AG09319 (cell line): ENCODE data around the gene ZBTB20.

Experiments used
- DNase-seq: peaks from one replicate; pipeline ENCODE4 v3.0.0-alpha.2; 2010; ENCODE audit warnings: low read depth; ENCODE audit errors: extremely low read depth
- CTCF ChIP-seq: IDR thresholded peaks from 2 replicates; pipeline ENCODE4 v1.5.1; 2011; ENCODE audit warnings: low read depth, mild to moderate bottlenecking, inconsistent platforms, low read length, moderate library complexity

ZBTB20 gene

GRCh38 chr3:115141033-115141757 lies 5.9 kb downstream of the ZBTB20 start:
- TF ChIP-seq CTCF, result no peak
- DNase-seq, result no peak

DNA sequence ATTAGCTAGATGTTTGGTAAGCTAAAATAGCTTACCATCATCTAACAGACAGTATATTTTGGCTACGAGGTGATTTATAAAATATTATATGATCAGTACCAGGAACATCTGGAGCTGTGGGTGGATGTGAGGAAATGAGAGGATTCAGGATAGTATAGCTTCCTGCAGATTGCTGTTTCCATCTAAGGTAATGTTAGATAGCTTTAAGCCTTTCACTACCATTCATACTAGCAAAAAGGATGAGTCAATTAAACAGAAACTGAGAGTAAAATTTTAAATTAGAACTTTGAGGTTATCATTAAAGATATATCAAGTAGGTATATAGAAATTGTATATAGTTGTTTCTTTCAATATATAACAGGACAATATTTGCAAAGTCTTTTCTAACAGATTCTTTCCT lies 8.0 kb downstream of the ZBTB20 start:
- no peak for TF ChIP-seq CTCF

GRCh38 chr3:115134648-115135347 lies 12.3 kb downstream of the ZBTB20 start:
- no peak for TF ChIP-seq CTCF
- no peak for DNase-seq

More for the DNA sequence above, 8.0 kb downstream of the ZBTB20 start:
- DNase-seq, result no peak

DNA sequence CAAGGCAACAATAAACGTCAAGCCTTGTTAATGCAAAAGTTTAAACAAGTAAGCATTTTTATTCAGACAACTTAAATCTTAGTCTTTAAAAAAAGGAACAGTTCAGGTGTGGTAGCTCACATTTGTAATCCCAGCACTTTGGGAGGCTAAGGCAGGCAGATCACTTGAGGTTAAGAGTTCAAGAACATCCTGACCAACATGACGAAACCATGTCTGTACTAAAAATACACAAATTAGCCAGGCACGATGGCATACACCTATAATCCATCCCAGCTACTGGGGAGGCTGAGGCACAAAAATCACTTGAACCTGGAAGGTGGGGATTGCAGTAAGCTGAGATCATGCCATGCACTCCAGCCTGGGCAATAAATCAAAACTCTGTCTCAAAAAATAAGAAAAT lies 19.9 kb downstream of the ZBTB20 start:
- no peak for TF ChIP-seq CTCF
- DNase-seq, result no peak

DNA sequence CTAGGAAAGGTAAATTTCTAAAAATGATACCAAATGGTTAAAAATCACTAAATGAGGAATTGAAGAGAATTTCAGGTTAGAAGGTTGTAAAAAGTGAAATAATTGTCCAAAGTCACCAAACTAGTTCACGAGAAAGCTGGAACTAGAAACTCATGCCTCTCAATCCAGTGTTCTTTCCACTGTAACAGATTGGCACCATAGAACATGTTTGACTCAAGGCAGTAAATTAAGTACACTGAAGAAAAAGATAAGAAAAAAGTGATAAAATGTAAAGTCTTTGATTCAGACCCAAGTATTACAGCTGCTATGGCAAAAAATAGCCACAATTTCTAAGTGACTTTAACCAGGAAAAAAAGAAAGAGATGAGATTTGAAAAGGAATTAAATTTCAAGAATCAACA lies 26.5 kb downstream of the ZBTB20 start:
- DNase-seq, result no peak
- no peak for TF ChIP-seq CTCF

DNA sequence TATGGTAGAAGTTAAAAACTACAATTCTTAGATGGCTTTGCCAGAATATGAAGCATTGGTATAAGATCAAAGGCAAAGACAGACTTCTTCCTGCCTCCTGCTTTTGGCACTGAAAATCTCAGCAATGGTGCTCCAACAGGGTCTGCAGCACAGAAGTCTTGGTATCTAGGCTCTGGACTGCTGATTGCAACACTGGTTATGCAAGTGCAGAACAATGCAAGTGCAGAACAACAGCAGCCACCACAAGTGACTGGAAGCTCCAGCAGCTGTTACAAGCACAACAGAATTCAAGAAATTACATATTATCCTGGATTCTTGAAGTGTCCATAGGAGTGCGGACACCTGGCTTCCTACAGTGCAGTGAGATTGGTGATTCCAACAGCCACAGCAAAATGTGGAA lies 33.7 kb downstream of the ZBTB20 start:
- no peak for TF ChIP-seq CTCF
- no peak for DNase-seq

GRCh38 chr3:115111632-115112031 lies 35.5 kb downstream of the ZBTB20 start:
- DNase-seq, result no peak
- no peak for TF ChIP-seq CTCF
